ENCODE results near the gene POU2F1.

POU2F1 gene

DNA sequence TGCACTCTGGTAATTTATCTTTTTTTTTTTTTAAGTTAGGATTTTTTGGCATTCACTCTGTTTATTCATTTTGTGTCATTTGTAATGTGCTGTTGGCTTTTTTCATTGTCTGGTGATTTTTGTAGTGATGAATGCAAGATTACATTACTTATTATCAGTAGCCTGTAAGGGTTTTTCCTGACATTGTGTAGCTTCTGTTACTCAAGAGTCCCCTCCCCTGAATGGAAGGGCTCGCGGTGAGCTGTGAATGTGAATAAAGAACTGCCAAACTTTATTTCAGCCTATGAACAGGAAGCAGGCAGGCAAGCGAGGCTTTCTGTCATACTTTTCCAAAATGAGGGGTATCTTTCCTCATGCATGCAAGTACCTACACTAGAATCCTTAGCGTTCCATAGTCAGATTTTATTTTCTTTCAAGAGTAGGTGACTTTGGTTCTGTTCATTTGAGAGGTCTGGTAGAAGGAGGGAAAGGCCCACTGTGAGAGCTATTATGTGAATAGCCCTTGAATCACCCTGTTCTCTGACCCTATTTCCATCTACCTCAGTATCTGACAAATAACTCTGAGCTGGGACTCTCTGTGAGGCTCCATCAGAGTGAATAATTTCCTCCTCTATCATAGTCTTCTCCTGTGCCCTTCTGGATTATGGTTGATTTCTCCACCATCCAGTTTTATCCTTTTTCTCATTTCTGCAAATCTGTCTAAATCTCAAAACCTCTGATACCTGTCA lies 183.6 kb downstream of the POU2F1 start:
- H3K4me3 ChIP-seq (ENCODE audit: low read depth, low read length), result no peak overlapping the region
- TF ChIP-seq, protein P1, sequence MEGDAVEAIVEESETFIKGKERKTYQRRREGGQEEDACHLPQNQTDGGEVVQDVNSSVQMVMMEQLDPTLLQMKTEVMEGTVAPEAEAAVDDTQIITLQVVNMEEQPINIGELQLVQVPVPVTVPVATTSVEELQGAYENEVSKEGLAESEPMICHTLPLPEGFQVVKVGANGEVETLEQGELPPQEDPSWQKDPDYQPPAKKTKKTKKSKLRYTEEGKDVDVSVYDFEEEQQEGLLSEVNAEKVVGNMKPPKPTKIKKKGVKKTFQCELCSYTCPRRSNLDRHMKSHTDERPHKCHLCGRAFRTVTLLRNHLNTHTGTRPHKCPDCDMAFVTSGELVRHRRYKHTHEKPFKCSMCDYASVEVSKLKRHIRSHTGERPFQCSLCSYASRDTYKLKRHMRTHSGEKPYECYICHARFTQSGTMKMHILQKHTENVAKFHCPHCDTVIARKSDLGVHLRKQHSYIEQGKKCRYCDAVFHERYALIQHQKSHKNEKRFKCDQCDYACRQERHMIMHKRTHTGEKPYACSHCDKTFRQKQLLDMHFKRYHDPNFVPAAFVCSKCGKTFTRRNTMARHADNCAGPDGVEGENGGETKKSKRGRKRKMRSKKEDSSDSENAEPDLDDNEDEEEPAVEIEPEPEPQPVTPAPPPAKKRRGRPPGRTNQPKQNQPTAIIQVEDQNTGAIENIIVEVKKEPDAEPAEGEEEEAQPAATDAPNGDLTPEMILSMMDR (IDR thresholded peaks at IDR 0.05; ENCODE audit: low read depth, low read length), result no peak

DNA sequence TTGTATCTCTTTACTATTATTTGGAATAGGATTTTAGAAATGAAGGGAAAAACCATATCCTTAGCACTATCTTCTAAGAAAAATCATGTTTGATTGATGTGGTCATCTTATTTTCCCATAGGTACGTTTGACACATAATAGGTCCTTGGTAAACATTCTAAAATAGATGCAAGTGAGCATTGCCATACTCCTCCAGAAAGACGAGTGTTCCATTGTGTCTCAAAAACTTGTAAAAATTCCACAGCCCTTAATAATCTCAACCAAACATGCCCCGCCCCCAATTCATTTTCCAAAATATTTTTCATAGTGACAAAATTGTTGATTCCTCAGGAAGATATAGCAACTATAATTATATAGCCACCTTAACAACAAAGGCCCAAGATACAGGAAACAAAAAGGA lies 184.2 kb downstream of the POU2F1 start:
- H3K4me3 ChIP-seq (ENCODE audit: low read depth, low read length), result no peak overlapping the region
- TF ChIP-seq, protein P1 (IDR thresholded peaks at IDR 0.05; ENCODE audit: low read depth, low read length), result no peak

DNA sequence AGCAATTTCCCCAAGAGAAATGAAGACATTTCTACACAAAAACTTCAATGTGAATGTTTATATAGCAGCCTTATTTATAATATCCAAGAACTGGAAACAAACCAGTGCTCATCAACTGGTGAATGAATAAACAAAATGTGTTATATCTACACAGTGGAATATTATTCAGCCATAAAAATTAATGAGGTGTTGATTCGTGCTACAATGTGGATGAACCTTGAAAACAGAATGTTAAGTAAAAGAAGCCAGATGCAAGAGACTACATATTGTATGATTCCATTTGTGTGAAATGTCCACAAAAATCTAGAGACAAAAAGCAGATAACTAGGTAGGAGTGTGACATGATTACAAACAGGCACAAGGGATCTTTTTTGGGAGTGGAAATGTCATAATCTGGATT lies 187.7 kb downstream of the POU2F1 start:
- no peak overlapping the region for H3K4me3 ChIP-seq (ENCODE audit: low read depth, low read length)
- TF ChIP-seq, protein P1 (IDR thresholded peaks at IDR 0.05; ENCODE audit: low read depth, low read length), result no peak

DNA sequence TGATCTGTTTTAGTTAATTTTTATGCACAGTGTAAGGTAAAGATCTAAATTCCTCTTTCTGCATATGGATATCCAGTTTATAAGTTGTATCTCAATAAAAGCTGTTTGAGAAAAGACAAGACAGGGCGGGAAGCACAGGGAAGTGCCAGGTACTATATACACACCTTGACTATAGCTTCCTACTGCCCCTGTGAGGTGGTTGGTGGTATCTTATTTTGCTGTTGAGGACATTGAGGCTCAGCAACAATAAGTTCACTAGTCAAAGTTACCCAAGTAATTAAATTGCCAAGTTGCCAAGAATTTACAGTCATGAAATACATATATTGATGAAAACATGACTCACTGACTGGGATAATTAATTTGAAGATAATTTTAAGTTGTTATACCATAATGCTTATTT lies 188.5 kb downstream of the POU2F1 start:
- TF ChIP-seq, protein P1 (IDR thresholded peaks at IDR 0.05; ENCODE audit: low read depth, low read length), result no peak
- no peak overlapping the region for H3K4me3 ChIP-seq (ENCODE audit: low read depth, low read length)

DNA sequence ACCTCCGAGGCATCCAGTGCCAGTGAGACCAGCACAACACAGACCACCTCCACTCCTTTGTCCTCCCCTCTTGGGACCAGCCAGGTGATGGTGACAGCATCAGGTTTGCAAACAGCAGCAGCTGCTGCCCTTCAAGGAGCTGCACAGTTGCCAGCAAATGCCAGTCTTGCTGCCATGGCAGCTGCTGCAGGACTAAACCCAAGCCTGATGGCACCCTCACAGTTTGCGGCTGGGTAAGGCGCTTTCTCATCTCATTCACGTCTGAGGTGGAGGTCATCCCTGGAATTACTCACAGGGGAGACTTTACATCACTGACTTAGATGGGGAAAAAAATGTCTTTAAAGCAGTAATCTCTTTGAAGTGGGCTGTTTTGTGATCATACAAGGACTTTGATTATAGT lies 191.4 kb downstream of the POU2F1 start:
- no peak overlapping the region for H3K4me3 ChIP-seq (ENCODE audit: low read depth, low read length)
- TF ChIP-seq, protein P1 (IDR thresholded peaks at IDR 0.05; ENCODE audit: low read depth, low read length), result no peak

DNA sequence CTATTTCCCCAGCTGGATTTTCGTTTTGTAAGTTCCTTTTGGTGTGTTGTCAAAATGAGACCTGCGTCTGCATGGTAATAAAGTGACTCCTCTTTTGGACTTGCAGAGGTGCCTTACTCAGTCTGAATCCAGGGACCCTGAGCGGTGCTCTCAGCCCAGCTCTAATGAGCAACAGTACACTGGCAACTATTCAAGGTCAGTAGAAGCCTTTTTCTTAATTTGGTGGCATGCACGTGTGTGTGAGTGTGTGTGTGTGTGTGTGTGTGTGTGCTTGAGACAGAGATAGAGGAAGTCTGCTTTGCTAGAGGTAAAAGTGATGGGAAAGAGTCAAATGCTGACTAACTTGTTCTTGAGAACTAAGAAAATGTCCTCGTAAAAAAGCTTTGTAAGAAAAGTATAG lies 192.2 kb downstream of the POU2F1 start:
- TF ChIP-seq, protein P1 (IDR thresholded peaks at IDR 0.05; ENCODE audit: low read depth, low read length), result no peak
- H3K4me3 ChIP-seq (ENCODE audit: low read depth, low read length), result no peak overlapping the region

DNA sequence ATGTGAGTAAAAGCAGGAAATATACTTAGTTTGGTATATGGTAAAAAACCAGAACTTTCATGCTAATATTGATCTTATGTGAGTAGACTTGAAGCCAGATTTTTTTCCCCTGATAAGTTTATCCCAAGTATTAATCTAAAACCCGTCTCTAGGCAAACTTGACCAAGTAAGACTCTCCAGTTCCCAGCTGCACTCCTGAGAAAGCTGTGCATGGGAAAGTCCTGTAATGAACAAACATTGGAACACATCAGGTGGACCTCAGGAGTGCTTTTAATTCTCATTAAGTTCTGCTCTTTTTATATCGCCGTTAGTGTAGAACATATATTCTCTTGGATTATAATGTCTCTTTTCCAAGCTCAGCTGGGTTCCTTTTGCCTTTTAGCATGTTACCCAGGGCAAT lies 192.6 kb downstream of the POU2F1 start:
- TF ChIP-seq, protein P1 (IDR thresholded peaks at IDR 0.05; ENCODE audit: low read depth, low read length), result no peak
- H3K4me3 ChIP-seq (ENCODE audit: low read depth, low read length), result no peak overlapping the region
